IPS DF 4.7 (cell line): Measurements from ENCODE around the gene ARHGAP15.

Source experiments
- DNase-seq: peaks from one replicate; pipeline ENCODE4 v3.0.0-alpha.2; 2013; ENCODE audit warnings: low spot score; ENCODE audit errors: extremely low read depth

The ARHGAP15 gene

GRCh38 chr2:143144813-143145455 is 15.7 kb downstream of the ARHGAP15 start:
- DNase-seq = no peak

DNA sequence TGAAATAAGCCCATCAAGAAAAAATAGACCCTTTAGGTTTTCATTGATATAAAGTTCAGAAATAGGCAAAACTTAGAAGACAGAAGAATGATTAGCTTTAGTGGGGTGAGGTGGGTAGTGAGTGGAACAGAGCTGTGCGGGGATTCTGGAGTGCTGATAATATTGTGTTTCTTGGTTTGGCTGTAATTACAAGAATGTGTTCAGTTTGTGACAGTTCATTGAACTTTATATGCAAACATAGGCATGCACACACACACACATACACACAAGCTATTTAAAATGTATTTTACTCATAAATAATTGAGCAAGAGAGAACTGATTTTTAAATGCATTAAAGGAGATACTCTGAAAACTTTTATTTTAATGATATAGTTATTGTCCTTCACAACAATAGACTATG is 17.1 kb downstream of the ARHGAP15 start:
- DNase-seq = no peak

- DNase-seq = no peak
Measured at GRCh38 chr2:143146815-143147530, 17.8 kb downstream of the ARHGAP15 start.

GRCh38 chr2:143148011-143148410 is 18.8 kb downstream of the ARHGAP15 start:
- DNase-seq = no peak

GRCh38 chr2:143148757-143149156 is 19.5 kb downstream of the ARHGAP15 start:
- DNase-seq = no peak

DNA sequence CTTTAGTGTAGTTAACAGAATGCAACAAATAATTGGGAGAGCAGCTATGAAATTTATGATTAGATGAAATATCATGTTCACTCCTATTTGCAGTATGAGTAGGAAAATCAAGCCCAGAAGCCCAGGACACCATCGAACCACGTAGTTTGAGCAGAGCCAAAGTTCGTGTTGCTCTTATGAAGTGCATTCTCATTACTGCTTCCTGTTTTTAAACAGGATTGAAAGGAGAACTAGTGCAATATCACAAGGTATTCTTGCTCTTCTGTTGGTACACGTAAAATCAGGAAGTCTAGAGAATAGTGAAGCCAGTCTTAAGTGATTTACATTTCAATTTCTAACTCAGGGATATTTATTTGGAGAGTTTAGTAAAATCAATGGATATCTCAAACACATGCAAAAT is 21.1 kb downstream of the ARHGAP15 start:
- no peak for DNase-seq

DNA sequence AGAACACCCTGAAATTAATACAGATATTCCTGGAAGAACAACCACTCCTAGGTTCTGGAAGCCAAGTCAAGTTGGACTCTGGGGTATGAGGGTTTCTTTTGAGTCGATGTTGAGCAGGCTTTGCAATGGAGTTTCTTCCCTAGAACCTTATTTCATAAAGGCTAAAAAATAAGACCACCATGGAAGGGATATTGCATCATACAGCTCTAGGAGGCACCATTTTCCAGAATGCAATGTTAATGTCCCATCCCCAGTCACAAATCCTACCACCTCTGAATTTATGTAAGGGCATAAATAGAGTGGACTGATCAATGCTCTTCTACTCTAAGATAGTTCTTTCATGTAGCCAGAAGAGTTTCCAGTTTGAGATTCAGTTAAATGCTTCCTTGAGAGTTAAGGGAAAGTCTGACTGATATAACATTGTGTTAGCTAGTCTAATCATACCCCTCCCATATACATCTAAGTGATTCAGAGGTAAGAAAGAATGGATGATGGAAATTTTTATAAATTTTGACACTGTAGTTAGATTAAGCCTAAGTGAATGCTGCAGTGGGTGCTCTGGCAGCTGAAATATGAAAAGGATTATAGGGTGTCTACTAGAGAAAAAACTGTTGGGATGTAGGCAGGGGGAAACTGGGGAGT is 22.0 kb downstream of the ARHGAP15 start:
- DNase-seq = no peak

DNA sequence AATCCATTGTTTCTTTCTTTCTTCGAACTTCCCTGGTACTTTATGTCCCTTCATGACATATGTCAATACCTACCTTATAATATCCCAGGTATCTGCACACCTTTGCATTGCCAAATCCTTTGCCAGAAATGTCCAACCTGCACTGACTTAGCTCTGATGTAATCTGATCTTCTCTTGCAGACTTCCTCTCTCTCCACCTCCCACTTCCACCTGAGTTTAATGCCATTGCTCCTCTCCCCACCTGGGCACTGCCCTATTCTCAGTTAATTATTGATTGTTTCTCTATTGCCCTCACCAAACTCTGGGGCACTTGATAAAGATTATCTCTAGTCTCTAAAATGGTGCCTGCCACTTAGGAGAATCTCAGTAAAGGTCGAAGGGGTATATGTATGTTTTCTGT is 23.0 kb downstream of the ARHGAP15 start:
- no peak for DNase-seq

DNA sequence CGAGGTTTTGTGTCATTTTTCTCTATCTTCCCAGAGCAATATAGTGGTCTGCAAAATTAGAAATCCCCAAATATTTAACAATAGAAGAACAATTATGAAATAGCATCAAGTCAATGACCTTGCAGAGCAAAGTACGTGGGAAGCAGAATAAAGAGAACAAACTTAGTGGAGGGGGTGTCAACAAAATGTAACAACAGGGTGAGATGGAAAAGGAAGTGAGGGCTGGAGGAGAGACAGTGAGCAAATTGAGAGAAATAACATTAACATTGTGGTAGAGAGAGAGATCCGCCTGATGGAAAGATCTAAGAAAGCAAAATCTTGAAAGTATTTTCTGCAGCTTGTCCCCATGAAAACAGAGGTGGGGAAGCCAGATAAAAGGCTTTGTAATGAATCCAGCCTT is 23.4 kb downstream of the ARHGAP15 start:
- no peak for DNase-seq

DNA sequence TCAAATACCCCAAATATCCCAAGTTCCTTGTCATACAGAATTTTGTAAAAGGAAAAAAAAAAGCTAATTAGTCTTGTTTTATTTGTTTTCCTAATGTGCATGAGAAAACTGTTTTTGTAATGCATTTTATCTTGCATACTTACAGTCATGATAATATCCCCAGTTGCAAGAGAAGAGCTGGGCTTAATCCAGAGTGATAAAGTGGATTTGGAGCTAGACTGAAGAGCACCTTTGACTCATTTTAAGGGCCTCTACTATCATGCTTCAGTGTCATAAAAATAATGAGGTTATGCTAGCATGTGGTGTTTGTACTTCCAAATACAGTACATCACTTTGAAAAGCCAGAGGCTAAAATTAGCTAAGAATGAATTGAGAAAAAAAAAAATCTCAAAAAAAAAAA is 26.4 kb downstream of the ARHGAP15 start:
- no peak for DNase-seq

- no peak for DNase-seq
Measured at GRCh38 chr2:143157001-143157400, 27.8 kb downstream of the ARHGAP15 start.

GRCh38 chr2:143157418-143157817 is 28.2 kb downstream of the ARHGAP15 start:
- no peak for DNase-seq

DNA sequence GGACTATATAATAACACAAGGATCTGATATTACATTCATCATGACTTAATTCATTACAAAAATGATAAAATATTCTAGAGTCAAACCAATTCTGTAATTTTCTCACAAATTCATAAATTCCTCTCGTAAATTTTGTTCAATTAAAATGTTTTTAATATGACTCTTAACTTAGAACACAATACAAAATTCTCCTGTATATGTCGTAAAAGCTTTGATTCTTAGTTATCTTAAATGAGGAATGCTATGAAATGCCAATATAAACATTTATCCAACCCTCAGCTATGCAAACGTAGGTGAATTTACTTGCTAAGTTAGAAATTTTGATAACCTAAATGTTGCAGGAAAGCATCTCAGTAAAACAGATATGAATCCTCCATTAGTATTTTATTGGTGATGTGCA is 28.9 kb downstream of the ARHGAP15 start:
- DNase-seq = no peak

DNA sequence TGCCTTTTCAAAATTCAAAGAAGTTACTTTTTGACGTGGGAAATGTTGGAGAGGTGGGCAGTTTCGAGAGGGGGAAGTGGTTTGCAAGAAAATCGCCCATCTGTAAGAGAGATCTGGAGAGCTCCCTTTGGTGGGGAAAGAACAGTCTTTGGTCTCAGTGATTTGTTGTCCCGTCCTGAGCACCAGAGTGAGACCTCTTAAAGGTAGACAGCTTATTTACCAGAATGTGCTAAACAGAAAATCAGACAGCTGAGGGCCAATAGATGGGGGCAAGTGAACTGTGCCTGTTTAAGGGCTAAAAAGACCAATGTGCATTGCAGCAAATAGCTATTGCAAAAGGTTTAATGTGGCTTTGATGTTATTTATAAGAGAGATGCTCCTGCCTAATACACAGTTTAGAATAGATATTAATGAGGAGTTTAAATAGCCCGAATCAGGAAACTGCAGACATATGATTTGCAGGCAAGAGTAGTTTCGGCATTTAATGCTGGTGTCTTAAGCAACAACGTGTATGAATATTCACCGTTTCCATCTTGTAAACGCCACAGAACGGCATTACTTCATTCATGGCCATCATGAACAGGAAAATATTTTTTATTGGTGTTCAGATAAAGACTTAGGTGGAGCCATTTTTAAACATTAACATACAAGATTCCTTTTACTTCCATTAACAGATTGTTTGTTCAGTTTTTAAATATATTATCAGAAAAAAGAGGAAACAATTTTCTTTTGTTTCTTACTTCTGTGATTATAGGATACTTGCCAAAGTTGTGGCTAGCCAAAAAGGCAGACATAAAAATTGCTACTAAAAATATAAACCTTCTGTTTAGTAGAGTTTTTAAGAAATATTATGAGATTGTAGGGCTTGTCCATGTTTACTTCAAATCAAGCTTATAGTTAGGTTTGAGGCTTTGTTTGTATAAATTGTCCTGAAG is 29.6 kb downstream of the ARHGAP15 start:
- DNase-seq = no peak

GRCh38 chr2:143159486-143159840 is 30.2 kb downstream of the ARHGAP15 start:
- no peak for DNase-seq

GRCh38 chr2:143160732-143161707 is 31.8 kb downstream of the ARHGAP15 start:
- no peak for DNase-seq

- no peak for DNase-seq
Measured at GRCh38 chr2:143162123-143162837, 33.1 kb downstream of the ARHGAP15 start.

DNA sequence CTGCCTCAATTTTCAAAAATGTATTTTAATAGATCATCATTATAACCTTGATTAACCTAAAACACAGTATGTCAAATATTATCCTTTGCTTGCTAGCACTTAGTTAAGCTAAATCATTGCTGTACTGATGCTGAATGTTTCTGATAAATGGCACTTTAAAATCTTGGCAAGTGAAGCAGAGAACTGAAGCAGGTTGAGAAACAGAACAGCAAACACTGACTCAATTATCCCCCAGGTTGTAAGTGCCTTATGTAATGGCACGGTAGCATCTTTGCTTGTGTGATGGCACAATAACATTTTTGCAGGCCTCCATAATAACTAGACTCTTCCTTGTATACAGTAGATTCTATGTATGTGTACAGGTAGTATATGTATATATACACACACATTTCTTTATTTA is 33.8 kb downstream of the ARHGAP15 start:
- DNase-seq = no peak

DNA sequence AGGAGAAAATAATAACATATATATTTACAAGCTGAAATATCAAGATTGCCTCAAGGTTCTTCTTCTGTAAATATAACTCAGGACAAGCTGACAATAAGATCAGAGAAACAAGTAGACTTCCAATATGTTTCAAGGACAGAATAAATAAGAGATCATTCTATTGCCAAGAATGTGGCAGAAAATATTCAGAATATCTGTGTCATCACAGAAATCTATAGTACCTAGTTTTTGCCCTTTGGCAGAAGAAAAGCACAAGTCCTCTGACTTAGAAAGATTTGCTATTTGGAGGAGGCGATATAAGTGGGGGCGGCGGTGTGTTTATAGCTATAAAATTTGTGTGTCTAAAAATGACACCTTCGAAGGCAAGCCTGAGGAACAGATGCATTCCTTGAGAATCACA is 34.3 kb downstream of the ARHGAP15 start:
- no peak for DNase-seq

GRCh38 chr2:143165291-143165690 is 36.1 kb downstream of the ARHGAP15 start:
- no peak for DNase-seq
